Skin epidermis (tissue), 12 donors: ENCODE results near the gene NDRG4.
"Not testable (repeated sequence)": the region's sequence is repeated elsewhere in the genome, so short reads cannot be mapped to it uniquely, and the experiment has no call there.

ENCODE experiments used
- H3K27ac ChIP-seq, 21 experiments: fragments of 200-600 bp; sonication (generic) in 11 of 21; one replicate each; pipeline ENCODE4 v1.5.0; 2020; ENCODE audit warnings: mild to moderate bottlenecking in 3 of 21, inconsistent platforms in 2 of 21, moderate library complexity in 2 of 21
- H3K4me3 ChIP-seq, 7 experiments: fragments of 200-600 bp; sonication (generic) in 2 of 7; one replicate each; pipeline ENCODE4 v1.5.0; 2020; ENCODE audit warnings: inconsistent platforms in 2 of 7, mild to moderate bottlenecking in 2 of 7, moderate library complexity in 1 of 7

NDRG4 gene

DNA sequence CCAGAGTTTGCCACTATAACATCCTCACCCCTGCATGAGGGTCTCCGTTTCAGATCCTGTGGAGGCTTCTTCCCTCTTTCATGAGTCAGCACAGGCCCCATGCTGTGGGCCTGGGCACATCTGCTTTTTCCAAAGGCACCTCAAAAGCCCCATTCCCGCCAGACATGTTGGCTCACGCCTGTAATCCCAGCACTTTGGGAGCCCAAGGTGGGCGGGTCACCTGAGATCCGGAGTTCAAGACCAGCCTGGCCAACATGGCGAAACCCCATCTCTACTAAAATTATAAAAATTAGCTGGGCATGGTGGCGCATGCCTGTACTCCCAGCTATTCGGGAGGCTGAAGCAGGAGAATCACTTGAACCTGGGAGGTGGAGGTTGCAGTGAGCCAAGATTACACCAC lies 9.4 kb upstream of the NDRG4 start:
- H3K4me3 ChIP-seq, H3K27ac ChIP-seq: not testable (repeated sequence)

- H3K4me3 ChIP-seq: no peak overlapping the region
- no peak overlapping the region for H3K27ac ChIP-seq
These were observed 7.9 kb upstream of the NDRG4 start for GRCh38 chr16:58492066-58492465.

DNA sequence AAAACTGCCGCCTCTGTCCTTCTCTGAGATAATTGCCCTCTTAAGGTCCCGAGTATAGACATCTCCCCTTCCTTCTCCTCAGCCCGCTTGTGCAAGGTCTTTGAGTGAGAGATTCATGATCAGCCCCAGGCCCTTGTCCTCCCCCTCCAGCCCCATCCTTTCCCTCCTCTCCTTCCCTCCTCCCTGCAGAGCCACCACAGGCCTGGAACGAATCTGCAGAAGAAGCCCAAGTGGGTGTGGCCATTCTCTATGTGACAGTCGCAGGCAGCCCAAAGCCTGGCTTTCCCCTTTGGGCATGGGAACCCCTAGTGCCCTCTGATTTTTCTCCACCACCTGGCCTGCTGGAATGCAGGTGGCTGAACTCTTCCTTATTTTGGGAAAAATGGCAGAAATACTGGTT lies 7.2 kb upstream of the NDRG4 start:
- no peak overlapping the region for H3K27ac ChIP-seq
- no peak overlapping the region for H3K4me3 ChIP-seq

DNA sequence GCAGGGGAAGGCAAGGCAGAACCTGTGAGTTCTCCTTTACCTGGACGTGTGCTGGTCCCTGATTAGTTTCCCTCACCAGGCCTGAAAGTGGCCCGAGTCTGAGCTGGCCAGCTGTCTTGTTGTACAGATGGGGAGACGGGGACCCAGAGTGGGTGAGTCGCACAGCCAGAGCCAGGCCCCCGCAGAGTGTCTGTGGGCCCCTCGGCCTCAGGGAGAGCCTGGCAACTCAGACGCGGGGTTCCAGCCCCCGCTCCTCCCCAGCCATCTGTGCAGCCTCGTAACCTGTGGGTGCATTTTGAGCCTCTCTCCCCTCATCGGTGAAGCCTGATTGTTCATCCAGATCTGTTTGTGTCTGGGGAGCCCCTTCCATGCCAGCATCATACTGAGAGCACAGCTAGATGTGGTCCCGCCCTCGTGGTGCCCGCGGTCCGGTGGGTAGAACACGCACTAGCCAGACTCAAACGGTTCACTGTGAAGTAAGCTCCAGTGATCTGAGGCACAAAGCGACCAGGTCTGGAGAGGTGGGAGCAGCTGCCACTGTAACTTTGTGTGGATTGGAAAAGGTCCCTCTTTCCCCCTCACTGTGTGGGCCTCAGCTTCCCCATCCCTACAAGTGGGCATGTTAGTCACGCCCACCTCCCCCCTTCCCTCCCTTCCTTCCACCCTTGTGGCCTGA lies 6.0 kb upstream of the NDRG4 start:
- no peak overlapping the region for H3K4me3 ChIP-seq
- H3K27ac ChIP-seq: no peak overlapping the region

GRCh38 chr16:58494981-58495520 lies 4.9 kb upstream of the NDRG4 start:
- H3K4me3 ChIP-seq: no peak overlapping the region
- peak overlapping the region in 7 of 21 experiments; percentile 1 to 69 (median 27) for H3K27ac ChIP-seq

- Histone ChIP-seq H3K4me3 (no peak overlapping the region), H3K27ac (peak overlapping the region in 8 of 21 experiments; percentile 1 to 69 (median 33))
These were observed 4.2 kb upstream of the NDRG4 start for GRCh38 chr16:58495521-58496331.

DNA sequence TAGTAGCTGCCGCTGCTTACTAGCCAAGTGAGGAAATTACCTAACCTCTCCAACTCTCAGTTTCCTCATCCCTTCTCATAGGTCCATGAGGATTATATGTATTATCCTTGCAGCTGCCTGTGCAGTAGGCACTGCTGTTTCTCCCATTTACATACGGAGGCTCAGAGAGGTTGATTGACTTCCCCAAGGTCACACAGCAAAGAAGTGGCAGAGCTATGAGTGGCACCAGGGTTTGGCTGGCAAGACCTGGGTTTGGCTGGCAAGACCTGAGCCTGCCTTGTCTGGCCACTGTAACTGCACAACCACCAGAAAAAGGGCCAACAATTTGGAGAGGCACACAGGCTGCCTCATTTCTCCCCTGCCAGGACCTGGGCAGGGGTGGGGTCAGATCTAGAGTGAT lies 2.5 kb upstream of the NDRG4 start:
- Histone ChIP-seq H3K4me3 (no peak overlapping the region), H3K27ac (no peak overlapping the region)

DNA sequence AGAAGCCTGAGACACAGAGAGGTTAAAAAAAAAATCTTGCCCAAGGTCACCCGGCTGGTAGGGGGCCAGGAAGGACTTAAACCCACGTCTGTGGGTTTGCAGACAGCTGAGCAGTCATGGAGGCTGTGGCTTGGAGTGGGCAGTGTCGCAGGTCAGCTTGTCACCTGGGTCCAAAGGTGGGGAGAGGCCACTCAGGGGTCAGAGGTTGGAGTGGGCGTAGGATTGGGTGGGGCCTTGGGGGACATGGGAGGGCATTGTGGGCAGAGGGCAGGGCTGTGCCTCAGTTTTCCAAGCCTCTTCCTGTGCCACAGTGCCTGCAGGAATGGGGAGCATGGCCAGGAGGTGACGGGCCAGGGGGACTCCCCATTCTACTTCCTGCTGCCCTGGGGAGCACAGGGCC lies 2.0 kb upstream of the NDRG4 start:
- no peak overlapping the region for H3K27ac ChIP-seq
- H3K4me3 ChIP-seq: no peak overlapping the region

GRCh38 chr16:58498341-58499091 lies 1.4 kb upstream of the NDRG4 start:
- Histone ChIP-seq H3K4me3 (no peak overlapping the region), H3K27ac (no peak overlapping the region)

GRCh38 chr16:58499092-58499511 lies 841 bp upstream of the NDRG4 start:
- H3K4me3 ChIP-seq: no peak overlapping the region
- H3K27ac ChIP-seq: no peak overlapping the region

DNA sequence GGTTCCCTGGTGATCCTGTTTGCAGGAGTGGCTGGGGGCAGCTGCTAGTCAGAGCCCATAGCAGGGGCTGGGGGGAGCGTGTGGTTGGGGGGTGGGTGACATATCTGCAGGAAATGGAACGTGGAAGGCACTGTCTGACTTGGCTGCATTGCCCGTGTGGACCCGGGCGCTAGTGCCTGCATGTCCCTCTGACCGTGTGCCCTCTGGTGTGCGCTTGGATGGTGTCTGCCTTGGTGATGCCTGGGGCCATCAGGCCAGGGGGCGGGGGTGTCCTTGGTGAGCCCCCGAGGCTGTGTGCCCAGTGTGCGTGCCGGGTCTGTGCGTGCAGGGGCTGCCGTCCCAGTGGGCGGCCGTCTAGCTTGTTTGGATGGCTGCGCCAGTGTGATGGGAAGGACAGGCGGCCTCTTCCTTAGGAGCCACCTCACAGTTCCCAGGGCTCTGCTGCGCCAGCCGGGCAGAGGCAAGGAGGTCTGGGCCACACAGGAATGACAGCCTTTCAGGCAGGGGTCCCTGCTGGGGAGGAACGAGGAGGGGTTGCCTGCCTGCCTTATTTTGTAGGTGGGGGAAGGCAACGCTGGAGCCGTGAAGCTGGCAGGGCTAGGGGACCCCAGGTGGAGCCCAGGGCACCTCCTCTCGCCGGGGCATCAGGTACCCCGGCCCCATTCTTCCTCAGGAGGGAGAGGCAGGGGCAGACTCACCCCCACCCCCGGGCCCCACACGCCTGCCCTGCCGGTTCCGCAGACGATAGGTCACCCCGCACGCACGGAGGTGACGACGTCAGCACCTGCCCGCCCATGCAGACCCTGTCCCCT lies 693 bp downstream of the NDRG4 start:
- H3K4me3 ChIP-seq: peak overlapping the region in 6 of 7 experiments; percentile 4 to 39 (median 18)
- peak overlapping the region in 1 of 21 experiments; percentile 54 for H3K27ac ChIP-seq

DNA sequence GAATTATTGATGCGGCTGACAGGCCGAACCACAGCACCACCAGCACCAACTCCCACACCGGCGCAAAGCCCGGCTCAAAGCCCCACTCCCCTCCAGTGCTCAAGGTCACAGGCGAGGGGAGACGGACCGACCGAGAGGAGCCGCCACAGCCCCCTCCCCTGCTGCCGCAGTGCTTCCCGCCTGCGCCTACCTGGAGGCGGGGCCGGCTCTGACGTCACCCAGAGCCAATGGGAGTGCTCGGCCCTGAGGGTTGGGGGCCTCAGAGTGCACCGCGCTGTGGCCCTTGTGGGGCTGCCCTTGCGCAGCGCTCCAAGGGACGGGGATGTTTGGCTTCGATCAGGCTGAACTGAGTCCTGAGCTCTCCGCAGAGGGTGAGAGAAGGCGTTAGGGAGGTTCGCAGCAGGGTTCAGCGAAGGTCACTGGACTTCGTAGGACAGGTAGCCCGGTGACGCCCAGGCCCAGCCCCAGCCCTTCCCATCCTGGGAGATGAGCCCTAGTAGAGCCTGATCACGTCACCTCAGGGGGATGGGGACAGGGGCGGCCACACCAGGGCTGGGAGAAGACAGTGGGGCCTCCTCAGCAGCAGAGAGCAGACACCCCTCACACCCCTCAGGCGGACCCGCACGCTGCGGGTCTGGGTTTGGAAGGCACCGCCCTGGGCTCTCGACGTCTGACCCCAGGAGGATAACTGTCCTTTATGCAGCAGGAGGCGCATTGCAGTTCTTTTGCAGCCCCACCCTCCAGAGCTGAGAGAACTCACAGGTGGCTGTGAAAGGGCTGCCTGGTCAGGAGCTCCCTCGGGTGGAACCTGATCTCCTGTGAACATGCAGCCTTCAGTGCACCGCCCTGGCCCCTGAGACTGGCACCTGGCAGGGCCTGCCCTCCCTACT lies 1.5 kb downstream of the NDRG4 start:
- Histone ChIP-seq H3K27ac (no peak overlapping the region), H3K4me3 (peak overlapping the region in 6 of 7 experiments; percentile 4 to 39 (median 18))

DNA sequence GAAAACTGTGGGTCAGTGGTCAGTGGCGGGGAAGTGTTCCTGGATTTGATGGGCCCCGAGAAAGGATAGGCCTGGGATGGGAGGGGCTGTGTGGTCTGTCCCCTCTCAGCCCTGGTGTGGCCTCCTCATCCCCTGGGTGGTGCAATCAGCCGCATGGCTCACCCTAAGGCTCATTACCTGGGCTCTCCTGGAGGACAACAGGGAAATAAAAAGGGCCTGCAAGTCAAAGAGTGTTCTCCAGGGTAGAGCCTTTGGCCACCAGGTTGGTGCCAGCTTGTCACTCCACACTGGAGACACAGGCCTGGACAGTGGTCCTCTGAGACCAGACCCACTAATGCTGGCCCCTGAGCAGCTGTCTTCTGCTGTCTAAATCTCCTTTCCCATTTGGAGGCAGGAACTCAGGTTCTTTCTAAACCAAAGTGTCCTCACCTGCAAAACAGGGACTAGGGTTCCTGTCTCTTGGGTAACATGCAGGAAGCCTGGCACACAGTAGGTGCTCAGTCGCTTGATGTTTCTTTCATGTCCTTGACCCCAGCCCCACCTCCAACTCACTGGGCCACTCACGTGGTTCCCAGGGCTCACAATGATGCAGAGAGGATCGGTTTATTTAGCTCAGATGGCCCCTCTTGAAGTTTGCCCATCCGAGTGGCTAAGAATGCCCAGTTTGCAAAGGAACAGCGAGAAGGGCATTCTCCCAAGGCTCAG lies 2.4 kb downstream of the NDRG4 start:
- Histone ChIP-seq H3K4me3 (no peak overlapping the region), H3K27ac (no peak overlapping the region)

- Histone ChIP-seq H3K27ac (no peak overlapping the region), H3K4me3 (no peak overlapping the region)
These were observed 3.4 kb downstream of the NDRG4 start for GRCh38 chr16:58503166-58503862.

GRCh38 chr16:58503863-58504688 lies 4.1 kb downstream of the NDRG4 start:
- no peak overlapping the region for H3K27ac ChIP-seq

More at GRCh38 chr16:58503863-58504688, 4.1 kb downstream of the NDRG4 start:
- no peak overlapping the region for H3K4me3 ChIP-seq
